HepG2 (cell line): ENCODE results near the gene TUBB4B. TPM values are rescaled to one million over a fixed set of nuclear protein-coding genes. Genes with fewer than 3 reads are reported as not detected.

ENCODE experiments used
- BCLAF1 ChIP-seq: fragments of 450-650 bp; IDR thresholded peaks from 2 replicates; pipeline ENCODE4 v1.6.1; 2017; ENCODE audit warnings: mild to moderate bottlenecking
- IKZF1 ChIP-seq: fragments of 450-650 bp; IDR thresholded peaks from 2 replicates; pipeline ENCODE4 v1.7.1; 2016
- IKZF5 ChIP-seq: IDR thresholded peaks from 2 replicates; pipeline ENCODE4 v1.6.1; 2018; ENCODE audit warnings: missing genetic modification reagents, mild to moderate bottlenecking, missing compliant biosample characterization
- KLF11 ChIP-seq: IDR thresholded peaks from 2 replicates; pipeline ENCODE4 v1.6.1; 2016; ENCODE audit warnings: missing compliant biosample characterization
- MNT ChIP-seq: fragments of 450-650 bp; IDR thresholded peaks from 2 replicates; pipeline ENCODE4 v1.6.1; 2016
- NRL ChIP-seq: sonication (generic); formaldehyde crosslinking; IDR thresholded peaks from 2 replicates; pipeline ENCODE4 v1.5.0; 2020; ENCODE audit warnings: missing genetic modification reagents, mild to moderate bottlenecking, moderate library complexity, borderline replicate concordance
- PRDM4 ChIP-seq: sonication (generic); formaldehyde crosslinking; IDR thresholded peaks from 2 replicates; pipeline ENCODE4 v1.9.0; 2021; ENCODE audit warnings: missing genetic modification reagents, borderline replicate concordance
- RFXANK ChIP-seq: IDR thresholded peaks from 2 replicates; pipeline ENCODE4 v1.6.1; 2016
- SP2 ChIP-seq: sonication (generic); formaldehyde crosslinking; IDR thresholded peaks from 2 replicates; pipeline ENCODE4 v1.5.1; 2020; ENCODE audit warnings: mild to moderate bottlenecking, missing genetic modification reagents
- USF2 ChIP-seq, 2 experiments: sonication (generic) in 1 of 2; formaldehyde crosslinking in 1 of 2; IDR thresholded peaks; 2 replicates each; pipeline versions ENCODE4 v1.5.1 to v1.6.1; 2011 to 2020; ENCODE audit warnings: borderline replicate concordance in 1 of 2, low read depth in 1 of 2, low read length in 1 of 2, mild to moderate bottlenecking in 1 of 2, missing genetic modification reagents in 1 of 2, moderate library complexity in 1 of 2
- ZBTB14 ChIP-seq: sonication (generic); formaldehyde crosslinking; IDR thresholded peaks from 2 replicates; pipeline ENCODE4 v1.4.0; 2020; ENCODE audit warnings: missing genetic modification reagents
- ZBTB46 ChIP-seq: sonication (generic); formaldehyde crosslinking; IDR thresholded peaks from 2 replicates; pipeline ENCODE4 v1.4.0; 2020; ENCODE audit warnings: mild to moderate bottlenecking, missing genetic modification reagents, borderline replicate concordance
- ZNF737 ChIP-seq: sonication (generic); formaldehyde crosslinking; IDR thresholded peaks from 2 replicates; pipeline ENCODE4 v1.5.0; 2020; ENCODE audit warnings: missing genetic modification reagents, mild to moderate bottlenecking, borderline replicate concordance
- polyA plus RNA-seq, 8 experiments: library from polyadenylated mRNA; depleted of rRNA in 3 of 8; stranded (reverse) in 7 of 8; unstranded in 1 of 8; fragments of >200 nt; fragmentation: Illumina TruSeq in 4 of 8; extraction: Trizol in 4 of 8; gene quantifications; 2 replicates each; pipeline versions ENCODE4 v1.2.1 to v1.2.3, GENCODE V29; 2011 to 2016; ENCODE audit warnings: low read depth in 4 of 8, missing spikeins in 1 of 8, mixed read lengths in 1 of 8; ENCODE audit not compliant: insufficient read depth in 1 of 8
- total RNA-seq, 5 experiments: library from RNA; depleted of rRNA; stranded (reverse); fragments of >200 nt; fragmentation: Illumina TruSeq; extraction: Trizol; gene quantifications; 2 replicates each; pipeline ENCODE4 v1.2.3, GENCODE V29; 2016; ENCODE audit warnings: low read depth in 1 of 5

The TUBB4B gene
- total and polyA plus RNA-seq, 2 of the 13 experiments (the other 11 are each of a cell fraction or from before 2014, with no cell fraction given) = 182 to 412 TPM

- no peak for TF ChIP-seq BCLAF1
- TF ChIP-seq IKZF5 (CRISPR knock-in tag) = peak; percentile 30; the same call in 1 of the 2 replicates
- TF ChIP-seq IKZF1 = no peak
- no peak for TF ChIP-seq ZBTB14 (CRISPR knock-in tag)
- no peak for TF ChIP-seq RFXANK (CRISPR knock-in tag)
- TF ChIP-seq ZBTB46 (CRISPR knock-in tag) = no peak
- TF ChIP-seq SP2 (CRISPR knock-in tag) = peak; percentile 59; the same call in 1 of the 2 replicates
- TF ChIP-seq PRDM4 (CRISPR knock-in tag) = no peak
- no peak for TF ChIP-seq USF2 (IDR thresholded peaks at IDR 0.05; ENCODE audit: low read depth, low read length)
- no peak for TF ChIP-seq USF2 (CRISPR knock-in tag; IDR thresholded peaks at IDR 0.05; ENCODE audit: borderline replicate concordance)
- TF ChIP-seq KLF11 (CRISPR knock-in tag) = no peak
- TF ChIP-seq ZNF737 (CRISPR knock-in tag) = no peak
- TF ChIP-seq NRL = no peak
- TF ChIP-seq MNT = no peak
Observed at GRCh38 chr9:137241490-137242268, 592 bp downstream of the TUBB4B start (continued).
